ENCODE results near the gene USP10.

GRCh38 chr16:84818133-84818532 lies 118.3 kb downstream of the USP10 start:
- TF ChIP-seq EZH2phosphoT487 (IDR thresholded peaks at IDR 0.05; ENCODE audit: borderline replicate concordance) (no peak), CTCF (conservative IDR thresholded peaks at IDR 0.05; ENCODE audit: low read length) (no peak)

Measured in Loucy (cell line).